T47D (cell line): ENCODE results near the gene CYBC1.

Experiments
- DNase-seq, 2 experiments: peaks; one replicate each; pipeline versions ENCODE4 v3.0.0 to v3.0.0-alpha.2; 2011 to 2012; ENCODE audit warnings: low read depth in 1 of 2, low spot score in 1 of 2
- JUND ChIP-seq: IDR thresholded peaks from 2 replicates; pipeline ENCODE4 v1.6.1; 2012; ENCODE audit warnings: low read depth
- in situ Hi-C: cut with HindIII; loops from 2 replicates; pipeline ENCODE4 v1.10.0; 2016; ENCODE audit warnings: low sequenced_read_pairs, low pct_unique_long_range_greater_than_20kb

Gene CYBC1

GRCh38 chr17:82440991-82441627 lies 9.4 kb downstream of the CYBC1 start:
- in situ Hi-C loops, result no loop called here
- DNase-seq, result no peak
- TF ChIP-seq JUND, result no peak

DNA sequence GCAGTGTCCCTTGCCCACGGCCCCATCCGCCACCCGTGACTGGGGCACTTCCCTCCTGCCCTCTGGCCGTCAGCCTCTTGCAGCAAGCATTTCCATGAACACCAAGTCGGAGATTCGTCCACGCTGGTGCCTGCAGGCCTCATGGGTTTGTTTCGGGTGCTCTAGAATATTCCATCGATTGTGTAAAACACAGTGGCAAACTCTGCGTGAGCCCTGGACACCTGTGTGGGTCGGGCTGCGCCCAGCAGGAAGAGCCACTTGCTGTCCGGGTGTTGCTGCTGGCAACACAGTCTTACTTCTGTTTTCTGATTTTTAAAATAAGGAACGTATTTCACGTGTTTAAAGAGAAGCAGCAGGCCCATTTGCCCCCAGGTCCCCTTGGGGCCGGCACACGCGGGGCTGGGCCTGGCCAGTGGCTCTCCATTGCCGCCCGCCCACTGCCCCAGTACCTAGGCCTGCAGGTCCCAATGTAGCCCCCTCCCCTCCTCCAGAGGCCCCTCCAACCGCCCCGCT lies 10.0 kb downstream of the CYBC1 start:
- in situ Hi-C loops, result no loop called here
- DNase-seq, result no peak
- no peak for TF ChIP-seq JUND

GRCh38 chr17:82439829-82440365 lies 10.7 kb downstream of the CYBC1 start:
- DNase-seq, result no peak
- in situ Hi-C loops, result no loop called here
- TF ChIP-seq JUND, result no peak

DNA sequence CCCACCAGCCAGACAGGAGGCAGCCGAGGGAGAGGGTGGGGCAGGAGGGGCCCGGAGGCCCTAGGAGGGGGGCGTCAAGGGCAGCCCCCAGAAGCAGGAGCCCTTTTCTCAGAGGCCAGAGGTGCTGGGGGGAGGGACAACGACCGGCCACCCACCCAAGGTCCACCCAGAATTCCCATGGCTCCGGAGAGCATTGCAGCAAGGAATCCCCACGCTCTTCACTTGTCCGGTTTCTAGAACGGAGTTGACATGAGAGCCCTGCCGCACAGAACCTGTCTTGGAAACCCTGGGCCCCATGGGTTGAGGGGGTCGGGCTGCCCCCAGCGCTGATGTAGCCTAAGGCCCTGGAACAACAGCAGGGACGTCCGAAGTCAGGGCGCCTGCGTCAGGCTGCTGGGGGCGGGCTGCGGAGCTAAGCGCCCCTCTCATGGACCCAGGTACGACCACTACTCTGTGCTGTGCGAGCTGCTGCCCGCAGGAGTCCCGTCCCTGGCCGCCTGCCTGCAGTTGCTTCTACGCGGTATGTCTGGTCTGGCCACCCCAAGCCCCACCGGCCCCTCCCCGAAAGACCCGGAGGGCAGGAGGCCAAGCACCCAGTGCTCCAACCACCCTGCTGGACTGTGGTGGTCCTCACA lies 11.2 kb downstream of the CYBC1 start:
- in situ Hi-C loops, result no loop called here
- no peak for TF ChIP-seq JUND
- no peak for DNase-seq

- DNase-seq, result no peak
- no peak for TF ChIP-seq JUND
- in situ Hi-C loops, result no loop called here
These were observed 12.0 kb downstream of the CYBC1 start for GRCh38 chr17:82438401-82439193.

DNA sequence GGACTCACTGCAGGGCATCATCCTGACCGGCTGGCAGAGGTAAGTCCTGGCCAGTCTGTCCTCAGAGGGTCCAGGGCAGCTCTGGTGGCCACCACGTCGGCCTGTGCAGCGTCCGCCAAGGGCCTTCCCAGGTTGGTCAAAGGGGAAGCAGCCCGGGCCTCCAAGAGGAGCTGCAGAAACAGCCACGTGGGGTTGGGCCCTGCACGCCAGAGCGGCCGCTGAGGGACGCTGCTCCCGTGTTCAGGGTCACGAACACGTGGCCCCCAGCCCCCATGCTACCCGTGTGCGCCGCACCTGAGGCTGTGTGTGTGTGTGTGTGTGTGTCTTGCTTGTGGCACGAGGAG lies 13.3 kb downstream of the CYBC1 start:
- no peak for DNase-seq
- in situ Hi-C loops, result no loop called here
- no peak for TF ChIP-seq JUND

- DNase-seq, result peak; percentile 71 to 72
- in situ Hi-C loops, result no loop called here
- TF ChIP-seq JUND, result no peak
These were observed 13.8 kb downstream of the CYBC1 start for GRCh38 chr17:82436601-82437324.

GRCh38 chr17:82435601-82436583 lies 14.7 kb downstream of the CYBC1 start:
- in situ Hi-C loops, result no loop called here
- no peak for DNase-seq

GRCh38 chr17:82435103-82435502 lies 15.4 kb downstream of the CYBC1 start:
- in situ Hi-C loops, result no loop called here
- TF ChIP-seq JUND, result no peak
- DNase-seq, result no peak

More at GRCh38 chr17:82435601-82436583, 14.7 kb downstream of the CYBC1 start:
- TF ChIP-seq JUND, result no peak

DNA sequence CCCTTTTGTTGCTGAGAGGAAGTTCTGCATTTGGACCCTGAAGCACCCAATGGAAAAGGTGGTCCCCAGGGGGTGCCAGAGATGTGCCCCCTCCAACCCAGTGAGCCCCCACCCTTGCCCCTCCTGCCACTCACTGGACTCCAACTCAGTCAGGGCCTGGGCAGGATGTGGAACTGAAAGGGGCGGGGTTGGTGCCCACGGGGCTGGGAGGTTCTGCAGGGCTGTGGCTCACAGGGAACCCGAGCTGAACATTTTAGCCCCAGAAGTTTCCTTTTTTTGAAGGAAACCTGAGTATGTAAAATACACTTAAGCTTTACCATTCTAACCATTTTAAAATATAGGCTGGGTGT lies 16.4 kb downstream of the CYBC1 start:
- no peak for TF ChIP-seq JUND
- in situ Hi-C loops, result no loop called here
- DNase-seq, result no peak

- in situ Hi-C loops, result no loop called here
- no peak for DNase-seq
- no peak for TF ChIP-seq JUND
These were observed 16.9 kb downstream of the CYBC1 start for GRCh38 chr17:82433560-82434215.
